GM19324 (cell line): ENCODE measurements around the gene PAPPA.

Experiments
- ATAC-seq: cut with Tn5 transposase; IDR thresholded peaks from one replicate; pipeline ENCODE4 v1.9.1; 2021; ENCODE audit warnings: mild to moderate bottlenecking, moderate library complexity; ENCODE audit not compliant: unreplicated experiment, low FRiP score

The PAPPA gene

GRCh38 chr9:116152390-116152789 lies 1.2 kb upstream of the PAPPA start:
- ATAC-seq = no peak

DNA sequence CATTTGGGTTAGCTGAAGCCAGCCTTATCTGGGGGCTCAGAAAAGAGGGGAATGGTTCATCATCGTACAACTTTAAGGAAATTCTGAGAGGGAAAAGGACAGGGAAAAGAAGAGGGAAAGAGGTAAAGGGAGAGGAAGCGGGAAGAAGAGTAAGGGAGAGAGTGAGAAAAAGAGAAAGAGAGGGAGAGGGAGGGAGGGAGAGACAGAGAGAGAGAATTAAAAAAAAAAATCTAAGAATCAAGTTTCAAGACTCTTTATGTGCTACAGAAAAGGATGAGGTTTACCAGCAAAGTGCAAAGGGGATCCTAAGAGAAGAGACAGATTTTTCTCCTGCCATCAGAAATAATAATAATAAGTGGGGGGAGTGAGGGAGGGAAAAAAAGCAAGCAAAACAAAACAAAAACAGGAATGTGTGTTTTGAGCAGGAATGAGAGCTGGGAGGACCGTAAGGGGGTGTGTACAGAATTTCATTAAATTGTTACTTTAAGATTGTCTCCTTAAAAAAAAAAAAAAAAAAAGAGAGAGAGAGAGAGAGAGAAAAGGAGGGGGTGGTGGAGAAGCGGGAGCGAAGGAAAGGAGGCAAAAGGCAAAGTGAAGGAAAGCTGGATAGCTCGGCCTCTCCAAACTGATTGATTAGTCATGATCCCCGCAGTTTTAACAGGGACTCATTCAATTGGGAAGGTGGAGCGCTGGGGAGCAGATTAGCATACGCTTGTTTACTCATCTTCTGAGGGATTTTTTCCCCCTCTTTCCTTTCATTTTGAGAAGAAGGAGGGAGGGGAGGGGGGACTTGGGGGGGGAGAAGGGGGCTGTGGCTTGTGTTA lies 438 bp upstream of the PAPPA start:
- ATAC-seq = no peak

DNA sequence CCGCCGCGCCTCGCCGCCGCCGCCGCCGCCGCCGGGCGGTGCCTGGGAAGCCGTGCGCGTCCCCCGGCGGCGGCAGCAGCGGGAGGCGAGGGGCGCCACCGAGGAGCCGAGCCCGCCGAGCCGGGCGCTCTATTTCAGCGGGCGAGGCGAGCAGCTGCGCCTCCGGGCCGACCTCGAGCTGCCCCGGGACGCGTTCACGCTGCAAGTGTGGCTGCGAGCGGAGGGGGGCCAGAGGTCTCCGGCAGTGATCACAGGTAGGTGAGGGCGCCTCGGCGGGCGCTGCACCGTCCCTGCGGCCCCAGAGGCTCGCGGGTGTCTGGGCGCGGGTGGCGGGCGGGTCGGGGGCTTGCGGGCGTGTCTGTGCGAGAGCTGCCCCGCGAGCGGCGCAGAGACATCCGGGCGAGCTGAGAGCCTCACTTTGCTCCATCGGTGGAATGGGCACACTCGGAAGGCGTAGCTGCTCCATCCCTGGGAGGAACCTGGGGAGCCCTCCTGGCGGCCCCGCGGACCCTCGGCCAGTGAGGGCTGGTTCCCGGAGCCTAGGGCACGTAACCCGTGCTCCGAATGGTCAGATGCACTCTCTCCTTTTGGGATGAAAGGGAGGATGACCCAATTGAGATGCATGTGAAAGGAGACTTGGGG lies 864 bp downstream of the PAPPA start:
- no peak for ATAC-seq

GRCh38 chr9:116154976-116155697 lies 1.5 kb downstream of the PAPPA start:
- no peak for ATAC-seq

- no peak for ATAC-seq
These were observed 2.1 kb downstream of the PAPPA start for GRCh38 chr9:116155698-116156039.

DNA sequence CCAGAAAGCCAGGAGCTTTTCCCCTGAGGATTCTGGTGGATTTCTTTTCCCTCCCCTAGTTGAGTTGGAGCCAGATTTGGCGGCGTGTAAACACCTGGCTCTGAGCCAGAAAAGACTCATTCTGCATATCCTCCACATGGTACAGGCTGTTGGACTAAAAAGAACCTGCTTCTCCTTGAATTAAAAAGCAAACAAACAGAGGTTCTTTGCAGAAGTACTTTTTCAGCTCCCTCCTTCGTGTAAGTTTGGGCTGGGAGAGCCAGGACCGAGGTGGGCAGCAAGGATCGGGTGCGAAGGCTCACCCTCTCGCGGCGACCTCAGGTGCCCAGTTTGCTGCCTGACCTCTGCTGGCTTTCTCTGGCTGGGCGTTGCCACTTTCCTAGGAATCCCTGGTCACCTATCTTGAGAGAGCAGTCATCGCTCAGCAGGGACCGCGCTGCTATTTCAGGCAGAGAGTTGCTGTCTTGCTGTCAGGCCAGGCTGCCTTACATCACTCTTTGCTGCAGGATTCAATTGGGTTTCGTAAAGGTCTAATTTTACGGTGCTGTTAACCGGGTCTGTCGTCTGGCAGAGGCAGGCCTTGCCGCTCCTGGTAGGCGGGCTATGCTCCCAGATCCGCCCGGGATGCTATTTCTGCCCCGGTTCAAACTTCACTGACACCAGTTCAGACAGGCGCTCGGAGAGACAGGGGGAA lies 3.2 kb downstream of the PAPPA start:
- no peak for ATAC-seq

DNA sequence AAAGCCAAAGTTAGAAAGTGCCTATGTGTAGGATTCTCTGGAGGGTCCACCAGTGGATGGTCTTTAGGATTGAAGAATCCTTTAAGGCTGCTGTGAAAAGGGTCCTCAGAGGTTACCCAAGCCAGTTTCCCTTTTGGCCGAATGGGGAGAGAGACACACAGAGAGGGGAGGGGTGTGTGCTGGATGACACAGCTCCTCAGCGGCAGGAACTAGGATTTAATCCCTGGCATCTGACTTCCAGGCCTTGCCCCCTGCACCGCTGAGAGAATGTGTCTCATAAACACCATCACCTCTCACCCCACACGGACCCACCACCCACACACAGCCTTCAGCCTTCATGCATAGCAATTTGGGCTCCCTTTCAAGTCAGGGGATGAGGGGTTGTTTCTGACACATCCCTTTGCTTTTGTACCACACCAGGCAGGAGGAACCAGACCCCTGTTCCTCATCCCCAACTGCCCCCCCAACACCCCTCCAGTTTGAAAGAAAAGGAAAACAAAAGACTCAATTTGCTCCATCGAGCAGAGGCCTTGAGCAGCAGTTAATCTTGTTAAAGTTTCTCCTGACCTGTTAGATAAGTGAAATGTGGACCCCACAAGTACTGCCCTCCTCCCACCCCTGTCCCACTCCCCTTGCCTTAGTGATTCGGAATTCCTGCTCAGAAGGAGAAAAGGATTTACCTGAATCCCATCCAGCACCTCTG lies 4.0 kb downstream of the PAPPA start:
- no peak for ATAC-seq

DNA sequence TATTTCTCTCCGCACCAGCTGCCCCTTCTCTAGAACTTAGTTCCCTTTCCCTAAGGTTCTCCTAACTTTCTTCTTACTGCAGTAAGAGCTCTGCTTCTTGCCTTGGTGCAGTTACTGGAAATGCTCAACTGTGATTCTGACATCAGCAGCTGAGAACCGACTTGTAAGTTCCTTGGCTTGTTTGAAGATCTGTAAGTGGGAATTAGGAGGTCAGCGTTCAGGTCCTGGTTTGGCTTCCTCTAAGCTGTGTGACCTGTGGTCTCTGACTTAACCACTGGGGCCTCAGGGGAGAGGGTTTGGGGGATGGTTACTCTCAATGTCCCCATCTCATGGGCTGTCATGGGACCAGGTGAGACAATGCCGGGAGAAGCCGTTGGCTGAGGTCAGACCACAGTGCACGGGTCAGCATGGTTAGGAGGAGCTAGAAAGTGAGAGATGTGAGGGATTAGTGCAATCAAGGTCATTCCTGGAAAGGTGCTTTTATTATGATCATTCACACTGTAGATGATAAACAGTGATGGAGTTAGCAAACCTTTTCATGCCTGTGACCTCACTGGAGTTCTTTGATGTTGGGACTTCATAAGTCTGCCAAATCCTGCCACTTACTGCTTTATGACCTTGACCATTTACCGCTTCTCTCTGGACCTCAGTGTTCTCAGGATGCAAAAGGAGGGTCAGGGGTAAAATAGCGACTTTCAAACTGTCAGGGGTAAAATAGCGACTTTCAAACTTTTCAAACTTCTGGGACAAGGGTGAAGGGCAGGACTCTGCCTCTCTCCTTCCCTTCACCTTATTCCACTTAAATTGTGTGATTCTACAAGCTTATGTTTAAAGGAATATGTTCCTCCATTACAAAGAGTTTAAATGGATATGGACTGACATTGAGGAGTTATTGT lies 7.3 kb downstream of the PAPPA start:
- no peak for ATAC-seq

- ATAC-seq = no peak
These were observed 8.7 kb downstream of the PAPPA start for GRCh38 chr9:116162241-116162781.

DNA sequence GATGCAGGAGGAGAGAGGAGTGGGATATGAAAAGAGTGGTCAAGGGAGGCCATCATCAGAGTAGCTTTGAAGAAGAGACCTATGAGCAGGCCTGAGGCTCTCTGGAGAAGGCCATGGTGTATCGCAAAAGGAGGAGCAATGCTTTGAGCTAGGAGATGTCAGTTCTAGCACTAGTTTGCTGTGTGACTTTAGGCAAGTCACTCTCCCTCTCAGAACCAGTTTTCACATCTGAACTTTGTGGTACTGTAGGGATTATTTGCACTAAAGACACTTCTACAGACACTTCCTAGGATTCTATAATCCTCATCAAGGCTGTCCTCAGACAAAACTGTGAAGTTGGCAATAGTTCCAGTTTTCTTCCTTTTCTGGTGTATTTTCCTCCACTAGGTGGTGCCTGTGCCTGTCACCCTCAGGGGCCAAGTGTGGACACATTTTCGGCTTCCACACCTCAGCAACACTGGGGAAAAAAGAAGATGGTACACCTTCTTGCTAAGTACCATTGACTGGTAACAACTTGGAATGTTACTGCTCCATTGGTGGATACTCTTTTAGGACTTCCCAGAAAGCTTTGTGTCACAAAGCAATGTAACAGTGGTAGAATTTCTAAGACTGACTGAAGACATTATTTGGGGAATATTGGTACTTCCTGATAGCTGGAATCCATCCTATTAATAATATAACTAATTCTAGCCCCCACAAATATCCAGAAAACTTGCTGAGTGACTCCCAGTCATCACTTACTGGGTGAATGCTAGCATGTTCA lies 9.9 kb downstream of the PAPPA start:
- no peak for ATAC-seq

- no peak for ATAC-seq
These were observed 12.3 kb downstream of the PAPPA start for GRCh38 chr9:116165912-116166311.

- no peak for ATAC-seq
These were observed 13.1 kb downstream of the PAPPA start for GRCh38 chr9:116166713-116167112.

DNA sequence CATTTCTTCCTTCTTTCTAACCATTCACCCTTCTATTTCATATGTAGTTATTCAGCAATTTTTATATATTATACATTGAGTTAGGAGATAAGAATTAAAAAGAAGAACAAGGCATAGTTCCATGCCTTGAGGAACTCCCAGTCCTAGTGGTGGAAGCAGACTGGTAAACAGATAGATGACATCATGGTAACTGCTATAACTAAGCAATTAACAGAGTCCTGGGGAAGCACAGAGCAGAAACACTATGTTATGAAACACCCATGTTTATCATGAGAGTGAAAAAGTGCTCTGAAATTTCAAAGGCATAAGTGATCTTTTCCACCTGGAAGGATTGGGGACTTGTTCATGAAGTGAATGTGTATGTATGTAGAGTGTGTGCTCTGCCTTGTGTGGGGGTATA lies 14.6 kb downstream of the PAPPA start:
- no peak for ATAC-seq

GRCh38 chr9:116172216-116172615 lies 18.6 kb downstream of the PAPPA start:
- no peak for ATAC-seq

- ATAC-seq = no peak
These were observed 20.8 kb downstream of the PAPPA start for GRCh38 chr9:116174347-116174746.

DNA sequence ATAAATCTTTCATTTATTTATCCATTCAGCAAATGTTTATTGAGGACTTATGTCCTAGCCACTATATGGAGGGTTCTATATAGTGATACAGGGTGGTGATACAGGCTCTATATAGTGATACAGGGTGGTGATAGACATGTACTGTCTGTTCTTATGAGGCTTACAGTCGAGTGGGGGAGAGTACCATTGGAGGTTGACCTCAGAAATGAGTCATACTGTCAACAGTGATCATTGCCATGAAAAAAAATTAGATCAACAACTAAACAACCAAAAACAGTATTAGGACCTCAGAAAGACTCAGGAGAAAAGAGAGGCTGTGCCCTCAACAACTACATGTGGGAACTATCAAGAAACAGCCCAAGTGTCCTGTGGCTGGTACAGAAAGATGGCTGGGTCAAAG lies 22.0 kb downstream of the PAPPA start:
- no peak for ATAC-seq

- ATAC-seq = no peak
These were observed 25.1 kb downstream of the PAPPA start for GRCh38 chr9:116178481-116179211.

DNA sequence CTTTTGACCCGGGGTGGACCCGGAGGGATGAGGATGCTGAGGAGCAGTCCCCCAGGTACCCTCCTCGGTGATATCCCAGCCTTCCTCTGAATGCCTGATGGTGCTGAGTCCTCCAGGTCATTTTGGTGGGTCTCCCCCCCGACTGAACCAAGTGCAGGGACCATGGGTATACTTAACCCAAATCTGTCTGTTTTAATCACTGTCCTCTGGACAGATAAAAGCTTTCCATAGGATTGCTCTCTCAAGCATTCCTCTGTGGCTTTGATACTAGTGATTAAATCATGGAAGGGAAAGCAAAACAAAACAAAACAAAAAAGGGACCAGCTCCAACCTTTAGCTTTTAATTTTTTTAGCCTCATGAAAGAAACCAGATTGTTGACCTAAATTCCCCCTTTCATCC lies 26.0 kb downstream of the PAPPA start:
- ATAC-seq = no peak
